OCI-LY7 (cell line): ENCODE data around the gene WASF2. TPM values are rescaled to one million over a fixed set of nuclear protein-coding genes. Genes with fewer than 3 reads are reported as not detected.

ENCODE experiments used
- BruUV-seq: library from RNA; stranded (reverse); fragments of 400-500 nt; replicated peaks from 2 replicates; lab custom pipeline; 2021; lab: Mats Ljungman, UMichigan
- CTCF ChIA-PET: fragments of 300-600 bp; sonication (Branson Sonifier 250); formaldehyde crosslinking; loops from one replicate; lab custom pipeline; 2022; ENCODE audit warnings: antibody characterized with exemption; ENCODE audit not compliant: unreplicated experiment; lab: Charles Lee
- POLR2A ChIA-PET: fragments of 300-600 bp; sonication (Branson Sonifier 250); formaldehyde crosslinking; loops from one replicate; lab custom pipeline; 2022; ENCODE audit warnings: antibody characterized with exemption; lab: Charles Lee
- DNase-seq: peaks from one replicate; pipeline ENCODE4 v3.0.0-alpha.2; 2015; ENCODE audit warnings: low spot score
- H2AFZ ChIP-seq: fragments of 200-600 bp; sonication (generic), shearing (Covaris generic); 2 replicates; pipeline ENCODE4 v1.6.1; 2014; ENCODE audit warnings: mild to moderate bottlenecking, antibody characterized with exemption, low read length, moderate library complexity
- H3K27ac ChIP-seq: fragments of 200-600 bp; sonication (generic); 2 replicates; pipeline ENCODE4 v1.5.1; 2014; ENCODE audit warnings: mixed run types, low read depth, mild to moderate bottlenecking, moderate library complexity, low read length, inconsistent platforms; ENCODE audit not compliant: poor library complexity, severe bottlenecking
- H3K36me3 ChIP-seq: fragments of 200-600 bp; sonication (generic); 2 replicates; pipeline ENCODE4 v1.6.1; 2014; ENCODE audit warnings: mild to moderate bottlenecking, antibody characterized with exemption, low read length, moderate library complexity, mixed read lengths; ENCODE audit not compliant: insufficient read depth
- H3K4me1 ChIP-seq: fragments of 200-600 bp; sonication (generic); 2 replicates; pipeline ENCODE4 v1.5.1; 2014; ENCODE audit warnings: mild to moderate bottlenecking, low read length; ENCODE audit not compliant: insufficient read depth, poor library complexity, severe bottlenecking
- H3K4me2 ChIP-seq: fragments of 200-600 bp; sonication (generic); 2 replicates; pipeline ENCODE4 v1.6.1; 2014; ENCODE audit warnings: mild to moderate bottlenecking, low read length
- H3K4me3 ChIP-seq: fragments of 200-600 bp; sonication (generic); 2 replicates; pipeline ENCODE4 v1.5.1; 2014; ENCODE audit warnings: mild to moderate bottlenecking, low read depth, low read length; ENCODE audit not compliant: poor library complexity, severe bottlenecking
- H3K79me2 ChIP-seq: fragments of 200-600 bp; sonication (generic); 2 replicates; pipeline ENCODE4 v1.6.1; 2016; ENCODE audit warnings: low read depth, mild to moderate bottlenecking, low read length, moderate library complexity, mixed read lengths; ENCODE audit not compliant: insufficient read depth
- H3K9me2 ChIP-seq: fragments of 200-600 bp; sonication (generic); 2 replicates; pipeline ENCODE4 v1.6.1; 2016; ENCODE audit warnings: mild to moderate bottlenecking, low read length, mixed read lengths; ENCODE audit not compliant: insufficient read depth
- H3K9me3 ChIP-seq: fragments of 200-600 bp; sonication (generic); 2 replicates; pipeline ENCODE4 v1.6.1; 2014; ENCODE audit warnings: mild to moderate bottlenecking, mixed run types, low read length, mixed read lengths
- H4K20me1 ChIP-seq: fragments of 200-600 bp; sonication (generic); 2 replicates; pipeline ENCODE4 v1.6.1; 2014; ENCODE audit warnings: mild to moderate bottlenecking, antibody characterized with exemption, low read length, moderate library complexity, mixed read lengths; ENCODE audit not compliant: insufficient read depth
- EZH2phosphoT487 ChIP-seq: fragments of 200-600 bp; sonication (generic); IDR thresholded peaks from 2 replicates; pipeline ENCODE4 v1.6.1; 2018; ENCODE audit warnings: low read depth, borderline replicate concordance, mild to moderate bottlenecking, mixed run types, antibody characterized with exemption, low read length, moderate library complexity, mixed read lengths
- intact Hi-C: fragments of 100-400 bp; cut with micrococcal nuclease; formaldehyde crosslinking; loops from one replicate; pipeline ENCODE4 v1.10.0; 2022; ENCODE audit not compliant: unreplicated experiment
- total RNA-seq, 2 experiments: library from RNA; depleted of rRNA in 1 of 2; stranded (reverse); fragments of >200 nt in 1 of 2; shearing (Covaris generic) in 1 of 2; gene quantifications; 2 replicates each; pipeline ENCODE4 v1.2.3, GENCODE V29; 2014 to 2022
- TF ChIP-seq, protein P1 (sequence below): fragments of 200-600 bp; sonication (generic); conservative IDR thresholded peaks from 2 replicates; pipeline ENCODE4 v1.5.1; 2014; ENCODE audit warnings: mild to moderate bottlenecking, antibody characterized with exemption, low read length, moderate library complexity, mixed read lengths

WASF2 gene
- total RNA-seq, 2 experiments from 2014 or later: 26.9 to 106 TPM

DNA sequence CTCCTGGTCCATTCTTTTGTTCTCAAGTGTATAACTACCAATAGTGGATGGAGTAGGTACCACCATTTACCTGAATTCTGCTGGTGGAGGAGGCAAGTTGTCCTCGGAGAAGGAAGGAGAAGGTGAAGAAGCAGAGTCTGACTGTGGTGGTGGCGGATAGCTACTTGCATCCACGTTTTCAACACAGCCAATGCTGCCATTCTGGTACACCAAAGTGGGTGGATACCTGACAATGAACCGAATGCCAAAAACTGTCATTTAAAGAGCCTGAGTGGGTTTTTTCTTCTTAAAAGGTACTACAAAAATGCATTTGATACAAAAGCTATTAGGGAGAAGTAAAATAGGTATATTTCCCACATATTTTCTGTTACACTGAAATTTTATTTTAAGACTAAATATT, 77.5 kb downstream of the WASF2 start:
- H3K36me3 ChIP-seq: peaks cover 95% of the 10 kb centered on the region
- H3K27ac ChIP-seq: no peak overlapping the region
- peaks cover 28% of the 10 kb centered on the region for H3K4me1 ChIP-seq
- no peak overlapping the region for H3K4me2 ChIP-seq
- CTCF ChIA-PET: no interaction called here
- DNase-seq: no peak
- POLR2A ChIA-PET: interaction anchor here (1.3 kb wide), 1 partner anchor 8 kb away, joined by 7 read pairs; no protein-coding TSS in a partner anchor
- intact Hi-C loops: no loop called here
- H3K4me3 ChIP-seq: no peak overlapping the region
- no peaks in the 10 kb centered on the region for H3K79me2 ChIP-seq
- H3K9me3 ChIP-seq: no peaks in the 10 kb centered on the region
- no peaks in the 10 kb centered on the region for H4K20me1 ChIP-seq
- BruUV-seq: no TSS peak
- no peak overlapping the region for H2AFZ ChIP-seq
- no peak for TF ChIP-seq EZH2phosphoT487
- TF ChIP-seq, protein P1, sequence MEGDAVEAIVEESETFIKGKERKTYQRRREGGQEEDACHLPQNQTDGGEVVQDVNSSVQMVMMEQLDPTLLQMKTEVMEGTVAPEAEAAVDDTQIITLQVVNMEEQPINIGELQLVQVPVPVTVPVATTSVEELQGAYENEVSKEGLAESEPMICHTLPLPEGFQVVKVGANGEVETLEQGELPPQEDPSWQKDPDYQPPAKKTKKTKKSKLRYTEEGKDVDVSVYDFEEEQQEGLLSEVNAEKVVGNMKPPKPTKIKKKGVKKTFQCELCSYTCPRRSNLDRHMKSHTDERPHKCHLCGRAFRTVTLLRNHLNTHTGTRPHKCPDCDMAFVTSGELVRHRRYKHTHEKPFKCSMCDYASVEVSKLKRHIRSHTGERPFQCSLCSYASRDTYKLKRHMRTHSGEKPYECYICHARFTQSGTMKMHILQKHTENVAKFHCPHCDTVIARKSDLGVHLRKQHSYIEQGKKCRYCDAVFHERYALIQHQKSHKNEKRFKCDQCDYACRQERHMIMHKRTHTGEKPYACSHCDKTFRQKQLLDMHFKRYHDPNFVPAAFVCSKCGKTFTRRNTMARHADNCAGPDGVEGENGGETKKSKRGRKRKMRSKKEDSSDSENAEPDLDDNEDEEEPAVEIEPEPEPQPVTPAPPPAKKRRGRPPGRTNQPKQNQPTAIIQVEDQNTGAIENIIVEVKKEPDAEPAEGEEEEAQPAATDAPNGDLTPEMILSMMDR: no peak
- no peaks in the 10 kb centered on the region for H3K9me2 ChIP-seq

DNA sequence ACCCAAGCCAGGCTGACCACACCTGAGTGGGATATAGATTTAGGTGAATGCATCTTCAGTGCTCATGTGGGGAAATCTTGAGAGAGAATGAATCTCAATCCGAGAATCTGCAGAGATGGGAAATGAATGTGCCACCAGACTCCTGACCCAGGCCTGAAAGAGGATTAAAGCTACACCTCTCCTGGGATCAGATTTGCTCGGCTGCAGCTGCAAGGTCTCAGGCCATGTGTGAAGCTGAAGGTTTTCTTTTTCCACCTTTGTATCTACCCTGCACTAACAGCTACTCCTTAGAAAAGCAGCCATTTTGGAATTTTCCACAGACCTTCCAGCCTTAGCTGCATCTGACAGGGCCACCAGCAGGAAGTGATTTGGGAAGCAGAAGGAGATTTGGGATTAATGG, 79.3 kb downstream of the WASF2 start:
- Histone ChIP-seq H3K79me2 (no peaks in the 10 kb centered on the region), H2AFZ (no peak overlapping the region), H3K4me3 (no peak overlapping the region), H4K20me1 (no peaks in the 10 kb centered on the region), H3K9me3 (no peaks in the 10 kb centered on the region), H3K9me2 (no peaks in the 10 kb centered on the region), H3K27ac (no peak overlapping the region), H3K4me1 (peaks cover 30% of the 10 kb centered on the region), H3K4me2 (no peak overlapping the region), H3K36me3 (peaks cover 84% of the 10 kb centered on the region)
- BruUV-seq: no TSS peak
- TF ChIP-seq, protein P1: no peak
- TF ChIP-seq EZH2phosphoT487: no peak
- ChIA-PET POLR2A (interaction anchor here (1.0 to 1.6 kb wide), 2 partner anchors 26 to 146 kb away, joined by 3 read pairs; no protein-coding TSS in a partner anchor), CTCF (interaction anchor here (1.2 kb wide), 1 partner anchor 35 kb away, joined by 3 read pairs; no protein-coding TSS in a partner anchor)
- DNase-seq: no peak
- intact Hi-C loops: no loop called here

DNA sequence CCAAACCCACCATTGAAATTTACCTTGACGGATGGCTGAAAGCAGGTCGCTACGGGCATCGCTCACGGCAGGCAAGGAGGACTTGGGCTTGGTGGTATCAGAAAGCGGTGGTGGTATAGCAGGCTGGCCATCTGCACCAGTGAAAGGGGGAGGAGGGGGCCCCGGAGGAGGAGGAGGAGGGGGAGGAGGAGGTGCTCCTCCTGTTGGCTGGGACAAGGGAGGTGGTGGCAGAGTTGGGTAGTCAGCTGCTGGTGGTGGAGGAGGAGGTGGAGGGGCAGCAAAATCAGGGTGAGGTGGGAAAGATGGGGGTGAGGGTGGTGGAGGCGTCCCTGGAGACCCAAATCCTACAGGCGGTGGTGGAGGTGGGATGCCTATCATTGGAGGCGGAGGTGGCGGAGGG, 80.3 kb downstream of the WASF2 start:
- no peak for TF ChIP-seq EZH2phosphoT487
- TF ChIP-seq, protein P1: no peak
- Histone ChIP-seq H3K4me3 (no peak overlapping the region), H3K36me3 (peaks cover 73% of the 10 kb centered on the region), H3K9me2 (no peaks in the 10 kb centered on the region), H3K4me2 (no peak overlapping the region), H3K9me3 (no peaks in the 10 kb centered on the region), H4K20me1 (no peaks in the 10 kb centered on the region), H3K79me2 (no peaks in the 10 kb centered on the region), H3K27ac (no peak overlapping the region), H2AFZ (no peak overlapping the region), H3K4me1 (peaks cover 41% of the 10 kb centered on the region)
- POLR2A ChIA-PET: interaction anchor here (1.0 kb wide), 1 partner anchor 147 kb away, joined by 3 read pairs; no protein-coding TSS in a partner anchor
- no TSS peak for BruUV-seq
- intact Hi-C loops: no loop called here
- no peak for DNase-seq
- CTCF ChIA-PET: no interaction called here
